SK-N-SH treated with all-trans-retinoic acid at 6 μM for 48 hours (cell line): ENCODE results near the gene MFAP4.
A peak's percentile ranks its signal among the peaks of the same experiment; 100 is the strongest.

Experiments used
- ATAC-seq: fragments of 200-7000 bp; cut with Tn5 transposase; 3 replicates; pipeline ENCODE4 v1.9.1; 2020; ENCODE audit warnings: mild to moderate bottlenecking, moderate library complexity
- CREB5 ChIP-seq: fragments of 250-450 bp; sonication (Bioruptor Pico); IDR thresholded peaks from 2 replicates; pipeline ENCODE4 v1.5.1; 2020; ENCODE audit warnings: low read depth, mild to moderate bottlenecking, moderate library complexity
- CSRNP3 ChIP-seq: fragments of 250-450 bp; sonication (Bioruptor Pico); IDR thresholded peaks from 2 replicates; pipeline ENCODE4 v1.5.1; 2021; ENCODE audit warnings: mild to moderate bottlenecking, moderate library complexity
- ESRRG ChIP-seq: fragments of 250-450 bp; sonication (Bioruptor Pico); IDR thresholded peaks from 2 replicates; pipeline ENCODE4 v1.6.1; 2021; ENCODE audit warnings: mild to moderate bottlenecking
- GLIS3 ChIP-seq: fragments of 250-450 bp; sonication (Bioruptor Pico); IDR thresholded peaks from 2 replicates; pipeline ENCODE4 v1.5.0; 2020; ENCODE audit warnings: mild to moderate bottlenecking, moderate library complexity
- PATZ1 ChIP-seq: fragments of 250-450 bp; sonication (Bioruptor Pico); IDR thresholded peaks from 2 replicates; pipeline ENCODE4 v1.8.0; 2020; ENCODE audit warnings: mild to moderate bottlenecking, moderate library complexity, borderline replicate concordance
- POU6F1 ChIP-seq: fragments of 250-450 bp; sonication (Bioruptor Pico); IDR thresholded peaks from 2 replicates; pipeline ENCODE4 v1.8.0; 2021; ENCODE audit warnings: low read depth, mild to moderate bottlenecking, moderate library complexity, borderline replicate concordance
- PPARA ChIP-seq: fragments of 250-450 bp; sonication (Bioruptor Pico); IDR thresholded peaks from 2 replicates; pipeline ENCODE4 v1.5.0; 2020; ENCODE audit warnings: mild to moderate bottlenecking, borderline replicate concordance
- RARB ChIP-seq: fragments of 250-450 bp; sonication (Bioruptor Pico); IDR thresholded peaks from 2 replicates; pipeline ENCODE4 v1.8.0; 2021; ENCODE audit warnings: mild to moderate bottlenecking, moderate library complexity
- SNAI2 ChIP-seq: fragments of 250-450 bp; sonication (Bioruptor Pico); IDR thresholded peaks from 2 replicates; pipeline ENCODE4 v1.5.0; 2020; ENCODE audit warnings: mild to moderate bottlenecking, moderate library complexity
- TOX ChIP-seq: fragments of 250-450 bp; sonication (Bioruptor Pico); IDR thresholded peaks from 2 replicates; pipeline ENCODE4 v1.8.0; 2021; ENCODE audit warnings: mild to moderate bottlenecking, moderate library complexity, borderline replicate concordance
- TSHZ2 ChIP-seq: fragments of 250-450 bp; sonication (Bioruptor Pico); IDR thresholded peaks from 2 replicates; pipeline ENCODE4 v1.5.0; 2020; ENCODE audit warnings: mild to moderate bottlenecking, moderate library complexity
- ZFP3 ChIP-seq: fragments of 250-450 bp; sonication (Bioruptor Pico); IDR thresholded peaks from 2 replicates; pipeline ENCODE4 v1.5.0; 2020; ENCODE audit warnings: mild to moderate bottlenecking, moderate library complexity
- ZFP30 ChIP-seq: fragments of 450-650 bp; formaldehyde crosslinking; IDR thresholded peaks from 2 replicates; pipeline ENCODE4 v1.5.0; 2022; ENCODE audit warnings: mild to moderate bottlenecking, moderate library complexity
- ZNF70 ChIP-seq: fragments of 450-650 bp; formaldehyde crosslinking; IDR thresholded peaks from 2 replicates; pipeline ENCODE4 v1.5.0; 2020; ENCODE audit warnings: mild to moderate bottlenecking, moderate library complexity

MFAP4 gene

GRCh38 chr17:19390951-19391350 is 4.0 kb upstream of the MFAP4 start:
- ATAC-seq: no peak
- TF ChIP-seq ZFP3 (CRISPR knock-in tag): no peak
- TF ChIP-seq ESRRG (CRISPR knock-in tag): no peak
- no peak for TF ChIP-seq POU6F1
- no peak for TF ChIP-seq PATZ1 (CRISPR knock-in tag)
- TF ChIP-seq PPARA: no peak
- no peak for TF ChIP-seq ZNF70 (CRISPR knock-in tag)
- TF ChIP-seq TSHZ2 (CRISPR knock-in tag): no peak
- no peak for TF ChIP-seq RARB (CRISPR knock-in tag)
- no peak for TF ChIP-seq TOX (CRISPR knock-in tag)
- TF ChIP-seq CSRNP3 (CRISPR knock-in tag): no peak

GRCh38 chr17:19388791-19389785 is 2.1 kb upstream of the MFAP4 start:
- TF ChIP-seq ZFP30 (CRISPR knock-in tag) (no peak), GLIS3 (CRISPR knock-in tag) (no peak), CREB5 (CRISPR knock-in tag) (no peak), POU6F1 (no peak), PATZ1 (CRISPR knock-in tag) (no peak)
- TF ChIP-seq, all 23 proteins: peak for 0
- no peak for ATAC-seq

GRCh38 chr17:19387921-19388521 is 1.0 kb upstream of the MFAP4 start:
- ATAC-seq: peak; percentile 27
- TF ChIP-seq ESRRG (CRISPR knock-in tag) (no peak), SNAI2 (CRISPR knock-in tag) (no peak)
